GM18861 (cell line): ENCODE data around the gene CALN1.

Experiments
- ATAC-seq: cut with Tn5 transposase; IDR thresholded peaks from one replicate; pipeline ENCODE4 v1.9.1; 2021; ENCODE audit not compliant: unreplicated experiment

CALN1 gene

DNA sequence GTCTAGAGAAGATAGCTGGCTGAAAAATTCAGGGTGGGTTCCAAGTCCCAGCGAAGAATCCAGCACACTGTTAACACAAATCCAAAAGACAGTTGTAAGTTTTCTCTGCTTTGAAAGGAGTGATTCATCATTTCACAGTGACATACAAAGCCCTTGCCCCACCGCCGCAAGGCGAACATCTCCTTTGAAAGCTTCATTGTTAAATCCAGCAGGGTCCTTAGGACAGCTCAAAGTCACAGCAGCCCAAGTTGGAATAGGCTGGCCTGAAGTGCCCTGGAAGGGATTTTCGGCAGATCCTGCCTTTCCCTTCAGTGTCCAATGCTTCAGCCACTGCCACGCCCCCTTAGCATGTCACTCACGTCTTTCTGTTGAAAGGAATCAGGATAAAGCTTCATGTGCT lies 526.1 kb downstream of the CALN1 start:
- ATAC-seq: no peak

DNA sequence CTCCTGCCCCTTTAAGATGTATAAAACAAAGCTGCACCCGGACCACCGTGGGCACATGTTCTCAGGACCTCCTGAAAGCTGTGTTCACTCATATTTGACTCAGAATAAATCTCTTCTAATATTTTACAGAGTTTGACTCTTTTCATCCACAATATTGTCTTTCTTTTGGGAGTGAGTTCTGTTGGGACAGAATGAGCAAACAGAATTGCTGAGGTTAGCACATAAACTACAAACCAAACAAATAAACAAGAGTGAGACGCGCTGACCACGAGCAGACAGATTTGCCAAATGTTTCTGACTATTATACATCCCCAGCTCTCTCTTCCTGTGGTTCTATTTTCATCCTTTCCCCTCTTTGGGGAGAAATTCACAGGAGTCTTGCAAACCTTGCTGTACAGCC lies 526.7 kb downstream of the CALN1 start:
- ATAC-seq: no peak

DNA sequence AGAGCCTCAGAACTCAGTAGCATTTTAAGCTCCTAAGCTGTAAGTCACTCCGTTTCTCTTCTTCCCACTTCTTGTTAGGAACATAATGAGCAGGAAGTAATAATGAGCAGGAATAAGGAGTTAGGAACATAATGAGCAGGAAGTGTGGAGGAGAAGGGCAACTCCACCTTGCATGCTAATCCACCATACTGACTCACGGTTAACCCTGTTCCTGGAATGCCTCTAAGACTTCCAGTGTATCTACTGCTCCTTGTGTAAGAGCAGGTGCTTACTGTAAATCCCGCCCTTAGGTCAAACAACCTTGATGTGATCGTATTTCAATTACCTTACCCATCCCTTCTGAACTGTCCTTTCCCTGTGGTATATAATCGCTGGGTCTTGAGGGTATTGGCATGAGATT lies 528.7 kb downstream of the CALN1 start:
- no peak for ATAC-seq

DNA sequence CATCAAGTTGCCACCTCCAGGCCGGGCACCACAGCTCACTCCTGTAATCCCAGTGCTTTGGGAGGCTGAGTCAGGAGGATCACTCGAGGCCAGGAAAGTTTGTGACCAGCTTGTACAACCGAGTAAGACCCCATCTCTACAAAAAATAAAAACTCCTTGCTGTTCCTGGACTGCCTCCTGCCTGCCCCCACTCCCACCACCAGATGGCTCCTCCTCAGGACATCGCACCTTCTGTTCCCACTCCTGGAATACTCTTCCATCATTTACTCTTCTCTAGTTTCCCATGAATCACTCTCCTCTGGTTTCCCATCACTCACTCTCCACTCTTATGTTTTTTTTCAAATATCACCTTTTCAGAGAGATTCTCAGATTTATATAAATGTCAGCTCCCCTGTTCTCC lies 540.7 kb downstream of the CALN1 start:
- no peak for ATAC-seq

DNA sequence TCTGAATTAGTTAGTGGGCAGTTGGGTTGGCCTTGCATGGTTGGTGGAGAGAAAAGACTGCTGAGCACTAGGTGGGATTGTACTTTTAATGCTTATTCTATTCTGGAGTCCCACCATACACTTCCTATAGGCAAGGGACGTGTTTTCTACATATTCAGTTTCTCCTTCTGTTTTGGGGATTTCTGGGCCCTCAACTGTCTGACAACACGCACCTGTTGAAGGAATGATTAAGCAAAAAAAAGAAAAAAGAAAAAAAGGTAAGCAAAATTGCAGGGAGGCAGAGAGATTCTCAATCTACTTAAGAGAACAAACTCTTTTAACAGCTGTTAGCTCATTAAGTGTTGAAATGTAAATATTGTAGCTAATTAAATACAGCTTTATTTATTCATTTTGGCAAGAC lies 541.3 kb downstream of the CALN1 start:
- no peak for ATAC-seq

DNA sequence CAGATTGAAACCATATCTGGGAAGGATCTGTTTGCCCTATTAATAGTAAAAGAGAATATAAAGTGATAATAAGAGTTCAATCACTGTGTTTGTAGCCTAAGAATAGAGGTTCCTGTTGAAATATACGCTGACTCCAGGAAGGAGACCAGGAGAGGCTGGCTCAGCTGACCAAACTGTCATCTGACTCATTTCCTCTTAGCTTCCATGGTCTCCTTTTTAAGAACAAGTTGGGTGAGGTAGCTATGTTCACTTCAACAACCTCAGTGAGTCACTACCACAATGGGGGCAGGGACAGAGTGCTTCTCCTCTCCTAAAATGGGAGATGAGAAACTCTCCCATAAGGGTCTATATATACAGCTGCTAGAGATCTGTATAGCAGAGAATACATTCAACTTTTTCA lies 543.3 kb downstream of the CALN1 start:
- ATAC-seq: no peak

DNA sequence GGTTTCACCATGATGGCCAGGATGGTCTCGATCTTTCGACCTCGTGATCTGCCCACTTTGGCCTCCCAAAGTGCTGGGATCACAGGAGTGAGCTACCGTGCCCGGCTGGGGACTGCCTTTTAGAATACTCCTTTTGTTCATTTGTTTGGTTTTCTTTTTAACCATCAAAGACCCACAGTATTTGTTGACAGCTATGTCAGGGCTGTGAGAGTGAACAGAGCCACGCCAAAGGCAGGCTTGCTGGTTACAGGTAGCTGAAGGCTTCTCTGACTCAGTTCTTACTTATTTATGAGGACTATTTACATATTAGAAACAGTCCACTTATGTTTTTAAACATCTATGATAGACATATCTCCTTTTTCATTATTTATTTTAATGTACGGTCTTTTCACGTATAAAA lies 544.5 kb downstream of the CALN1 start:
- ATAC-seq: no peak

DNA sequence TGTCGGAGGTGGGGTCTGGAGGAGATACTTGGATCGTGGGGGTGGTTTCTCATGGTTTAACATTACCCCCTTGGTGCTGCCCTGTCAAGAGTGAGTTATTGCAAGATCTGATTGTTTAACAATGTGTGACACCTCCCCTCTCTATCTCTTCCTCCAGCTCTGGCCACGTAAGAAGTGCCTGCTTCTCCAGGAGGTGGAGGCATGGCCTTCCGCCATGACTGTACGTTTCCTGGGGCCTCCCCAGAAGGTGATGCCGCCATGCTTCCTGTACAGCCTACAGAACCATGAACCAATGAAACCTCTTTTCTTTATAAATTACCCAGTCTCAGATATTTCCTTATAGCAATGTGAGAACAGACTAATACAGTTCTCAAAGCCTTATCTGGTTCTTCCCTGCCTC lies 547.0 kb downstream of the CALN1 start:
- no peak for ATAC-seq

DNA sequence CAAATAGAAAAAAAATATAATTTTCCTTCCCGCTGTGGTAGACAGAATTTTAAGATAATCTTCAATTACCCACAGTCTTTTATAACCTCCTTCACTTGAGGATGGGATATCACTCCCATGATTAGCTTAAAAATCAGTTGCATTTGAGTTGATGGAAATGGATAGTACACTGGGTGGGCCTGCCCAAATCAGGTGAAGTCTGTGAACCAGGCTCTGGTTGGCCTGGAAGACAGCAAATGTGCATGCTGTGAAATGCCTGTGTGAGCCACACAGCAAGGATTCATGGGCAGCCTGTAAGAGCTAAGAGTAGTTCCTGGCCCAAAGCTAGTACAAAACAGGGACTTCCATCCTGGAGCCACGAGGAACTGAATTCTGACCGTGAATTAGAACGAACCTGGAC lies 548.0 kb downstream of the CALN1 start:
- no peak for ATAC-seq

DNA sequence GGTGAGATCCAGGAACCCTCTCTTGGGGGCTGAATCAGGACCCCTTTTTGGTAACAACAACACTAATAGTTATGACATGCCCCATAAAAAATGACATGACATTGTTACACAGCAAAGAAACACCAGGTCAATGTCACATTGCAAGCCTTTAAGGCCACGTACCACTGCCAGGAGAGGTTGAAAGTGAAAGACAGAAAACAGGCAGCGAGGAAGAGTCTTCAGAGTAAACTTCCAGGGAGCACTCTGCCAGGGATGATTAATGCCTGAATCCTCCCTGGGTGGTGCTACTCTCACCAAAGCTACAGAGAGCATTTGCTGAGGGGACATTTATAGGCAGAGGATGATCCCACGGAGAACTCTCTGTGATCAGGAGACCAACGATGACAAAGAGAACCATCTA lies 551.6 kb downstream of the CALN1 start:
- ATAC-seq: no peak

DNA sequence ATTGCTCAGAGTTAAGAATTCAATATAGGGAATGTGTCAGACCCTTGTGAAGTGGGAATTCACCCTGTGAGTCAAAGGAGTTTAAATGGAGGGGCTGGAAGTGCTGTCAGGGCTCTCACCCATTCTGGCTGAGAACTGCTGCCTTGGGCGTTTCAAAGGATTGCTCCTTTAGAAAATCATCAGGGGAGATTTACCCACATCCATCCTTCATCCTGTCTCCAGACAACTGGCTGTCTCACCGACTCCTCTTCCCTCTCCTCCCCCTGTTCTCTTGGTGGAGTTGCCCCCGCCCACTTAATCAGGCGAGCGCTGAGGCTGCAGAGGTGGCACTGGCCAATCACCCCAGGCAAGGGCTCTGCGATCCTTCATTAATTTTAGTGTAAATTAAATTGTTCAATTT lies 554.8 kb downstream of the CALN1 start:
- ATAC-seq: no peak

DNA sequence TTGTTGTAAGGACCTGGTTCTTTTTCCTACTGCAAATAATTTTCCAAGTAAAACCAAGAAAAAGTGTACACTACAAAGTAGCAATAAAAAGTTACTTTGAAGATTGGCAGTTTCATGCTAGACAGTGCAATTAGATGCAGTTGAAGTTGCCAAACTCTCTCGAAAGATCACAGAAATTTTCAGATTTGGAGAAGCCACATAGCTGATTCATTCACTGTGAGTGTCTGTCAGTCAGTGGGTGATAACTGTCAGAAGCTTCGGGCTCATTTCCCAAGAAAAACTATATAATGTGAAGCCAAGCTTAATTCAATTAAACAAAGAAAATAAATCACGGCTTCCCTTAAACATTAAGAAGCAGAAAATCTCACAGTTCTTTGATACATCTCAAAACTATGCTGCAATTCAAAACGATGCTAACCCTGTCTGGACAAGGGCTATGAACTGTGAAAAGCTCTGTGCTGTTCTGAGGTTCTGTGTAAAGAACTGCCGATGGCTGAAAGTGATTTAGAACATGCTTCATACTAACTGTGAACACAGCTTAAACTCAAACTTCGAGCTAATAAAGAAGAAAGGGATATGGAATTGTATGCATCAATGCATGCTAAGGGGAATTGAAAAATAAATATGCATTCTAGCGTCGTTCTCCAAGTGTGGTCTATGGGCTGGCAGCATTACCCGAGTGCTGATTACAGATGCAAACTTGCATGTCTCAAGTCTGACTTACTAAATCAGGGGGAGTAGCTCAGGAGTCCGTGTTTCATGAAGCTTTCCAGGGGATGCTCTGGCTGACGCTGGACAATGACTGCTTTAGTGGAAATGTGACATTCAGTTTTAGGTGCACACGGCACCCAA lies 557.4 kb downstream of the CALN1 start:
- no peak for ATAC-seq

DNA sequence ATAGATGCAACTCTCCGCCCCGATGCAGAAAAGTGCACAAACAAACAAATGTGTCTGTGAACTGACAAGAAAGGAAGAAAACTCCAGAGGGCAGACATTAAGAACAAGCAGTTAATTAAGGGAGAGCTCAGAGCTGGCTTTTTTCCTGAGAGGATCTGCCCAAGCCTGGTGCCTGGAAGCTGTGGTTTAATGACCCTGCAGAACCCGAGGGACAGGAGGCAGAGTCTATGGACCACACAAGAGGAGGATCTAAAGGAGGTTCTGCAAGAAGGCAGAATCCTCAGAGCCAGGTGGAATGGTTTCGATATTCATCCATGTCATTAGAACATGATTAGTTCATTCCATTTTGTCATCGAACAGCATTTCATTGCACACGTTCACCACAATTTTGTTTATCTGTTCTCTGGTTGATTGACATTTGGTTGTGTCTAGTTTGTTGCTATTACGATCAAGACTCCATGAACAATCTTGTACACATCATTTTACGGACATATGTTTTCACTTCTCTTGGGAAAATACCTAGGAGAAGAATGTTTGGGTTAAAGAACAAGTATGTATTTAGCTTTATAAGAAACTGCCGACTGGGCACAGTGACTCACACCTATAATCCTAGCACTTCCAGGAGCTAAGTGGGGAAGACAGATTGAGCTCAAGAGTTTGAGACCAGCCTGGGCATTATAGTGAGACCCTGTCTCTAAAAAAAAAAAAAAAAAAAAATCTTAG lies 560.2 kb downstream of the CALN1 start:
- no peak for ATAC-seq

DNA sequence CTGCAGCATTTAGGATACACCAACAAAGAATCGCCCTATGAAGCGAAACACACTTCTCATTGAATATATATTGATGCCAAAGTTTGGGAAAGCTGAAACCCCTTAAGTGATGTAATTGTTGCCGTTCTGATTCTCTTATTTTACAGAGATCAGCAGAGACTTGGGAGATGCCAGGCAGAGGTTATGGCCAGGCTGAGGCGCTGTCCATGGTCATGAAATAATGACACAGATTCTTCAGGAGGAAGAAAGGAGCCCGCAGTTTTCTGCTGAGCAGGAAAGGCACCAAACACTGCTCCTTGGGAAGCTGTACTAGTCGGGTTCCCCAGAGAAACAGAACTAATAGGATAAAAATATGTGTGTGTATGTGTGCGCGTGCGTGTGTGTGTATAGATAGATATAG lies 566.0 kb downstream of the CALN1 start:
- ATAC-seq: no peak

DNA sequence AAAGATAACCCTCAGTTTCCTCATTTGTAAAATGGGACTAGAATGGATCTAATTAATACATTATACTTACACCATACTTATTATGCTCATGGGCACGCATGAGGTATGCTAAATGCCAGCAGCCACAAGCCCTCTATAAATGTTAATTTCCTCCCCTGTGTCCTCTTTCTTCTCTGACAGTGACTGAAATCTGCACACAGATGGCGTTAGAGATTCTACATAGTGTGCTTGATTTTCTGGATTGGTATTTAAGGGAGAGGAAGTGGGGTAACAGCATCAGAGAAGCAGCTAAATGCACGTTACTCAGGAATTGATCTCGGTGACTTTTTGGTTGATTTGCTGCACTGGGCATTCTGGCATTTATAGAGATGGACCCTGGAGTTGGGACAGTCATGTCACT lies 568.5 kb downstream of the CALN1 start:
- ATAC-seq: no peak

DNA sequence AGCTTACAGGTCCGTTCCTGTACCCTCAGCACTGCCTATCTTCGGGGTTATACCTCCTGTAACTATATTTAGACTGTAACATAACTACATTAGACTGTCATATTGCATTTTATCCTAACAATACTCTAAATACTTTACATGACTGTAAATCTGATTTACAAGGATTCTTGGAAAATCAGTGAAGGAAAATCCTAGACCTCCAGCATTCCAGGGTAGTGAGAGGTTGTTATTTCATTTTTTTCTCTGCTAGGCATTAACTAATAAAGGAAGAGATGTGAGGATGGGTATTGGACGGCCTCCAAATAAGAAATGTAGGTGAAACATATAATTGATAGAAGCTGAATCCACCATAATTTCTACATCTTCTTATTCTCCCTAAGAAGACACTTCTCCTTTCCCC lies 569.4 kb downstream of the CALN1 start:
- ATAC-seq: no peak

DNA sequence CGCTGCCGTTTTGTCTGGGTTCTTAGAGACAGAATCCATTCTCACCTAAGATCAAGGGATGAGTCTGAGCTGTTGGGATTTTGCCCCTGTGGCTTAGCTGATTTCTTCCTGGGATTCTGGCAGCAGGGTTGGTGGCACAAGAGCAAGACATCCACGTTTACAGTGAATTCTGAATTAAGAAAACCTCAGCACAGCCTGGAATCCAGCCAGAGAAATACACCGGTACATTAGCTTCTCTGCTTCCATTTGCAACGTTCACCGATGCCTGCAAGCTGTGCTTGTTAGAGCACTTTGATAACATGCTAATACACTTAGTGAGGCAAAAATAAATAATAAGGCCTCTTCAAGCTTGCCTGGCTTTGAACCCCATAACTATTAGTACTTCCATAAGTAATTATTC lies 569.8 kb downstream of the CALN1 start:
- ATAC-seq: no peak

DNA sequence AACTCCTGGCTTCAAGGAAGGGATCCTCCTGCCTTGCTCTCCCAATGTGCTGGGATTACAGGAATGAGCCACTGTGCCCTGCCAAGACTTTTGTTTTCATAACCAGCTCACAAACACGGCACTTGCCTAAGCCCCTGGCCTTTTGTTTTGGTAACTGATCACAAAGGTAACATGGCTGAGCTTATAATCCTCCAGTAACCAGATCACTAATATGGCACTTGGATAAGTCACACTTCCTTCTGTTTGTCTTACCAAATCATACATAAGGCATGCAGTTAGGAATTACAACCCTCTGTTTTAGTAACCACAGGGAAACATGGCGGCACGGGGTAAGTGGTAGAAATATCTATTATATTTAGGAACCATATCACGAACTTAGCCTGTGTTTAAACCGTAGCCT lies 577.1 kb downstream of the CALN1 start:
- no peak for ATAC-seq

DNA sequence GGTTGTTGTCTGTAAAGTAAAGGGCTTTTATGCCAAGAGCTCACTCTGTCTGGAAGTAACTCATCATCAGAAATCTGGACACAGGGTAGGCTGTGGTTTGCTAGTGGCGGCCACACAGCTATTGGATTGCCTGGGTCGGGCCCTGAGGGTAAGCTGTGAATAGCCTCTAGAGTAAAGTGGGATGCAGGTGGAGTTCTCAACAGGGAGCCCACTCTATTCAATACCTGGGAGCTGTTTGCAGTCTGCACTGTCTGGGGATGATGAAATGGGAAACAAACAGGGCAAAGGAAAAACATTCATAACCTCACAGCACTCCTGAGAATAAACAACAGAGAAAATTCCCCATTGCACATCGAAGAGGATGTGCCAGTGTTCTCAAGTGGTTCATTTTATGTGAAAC lies 582.6 kb downstream of the CALN1 start:
- ATAC-seq: no peak

DNA sequence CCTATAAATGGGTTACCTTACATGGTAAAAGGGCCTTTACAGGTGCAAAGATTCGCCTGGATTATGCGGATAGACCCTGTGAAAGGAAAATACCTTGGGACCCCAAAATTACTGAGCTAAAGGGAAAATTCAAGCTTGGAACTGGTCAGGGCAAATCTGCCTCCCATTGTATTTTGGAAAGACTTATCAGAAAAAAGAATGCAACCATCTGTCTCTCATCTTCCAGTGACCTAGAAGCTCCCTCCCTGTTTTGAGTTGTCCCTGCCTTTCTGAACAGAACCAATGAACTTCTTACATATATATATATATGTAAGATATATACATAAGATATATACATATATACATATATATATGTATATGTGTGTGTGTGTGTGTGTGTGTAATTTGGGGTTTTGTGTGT lies 583.8 kb downstream of the CALN1 start:
- no peak for ATAC-seq

DNA sequence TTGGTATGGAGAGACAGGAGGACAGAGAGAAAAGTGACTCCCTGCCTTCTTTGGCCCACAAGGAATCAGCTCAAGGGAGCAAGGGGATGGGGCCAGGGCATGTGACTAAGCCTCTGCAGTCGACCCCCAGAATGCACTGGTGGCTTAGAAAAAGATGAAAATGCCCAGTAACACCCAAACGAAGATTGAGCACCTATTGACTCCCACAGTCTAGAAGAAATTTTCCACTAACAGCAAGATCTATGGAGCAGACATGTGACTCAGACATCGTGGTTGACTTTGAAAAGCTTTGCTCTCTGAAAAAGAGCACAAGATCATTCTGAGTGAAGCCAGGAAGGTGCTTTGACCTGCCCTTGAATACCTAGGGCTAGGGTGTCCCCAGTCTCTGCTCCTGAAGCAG lies 586.0 kb downstream of the CALN1 start:
- no peak for ATAC-seq

DNA sequence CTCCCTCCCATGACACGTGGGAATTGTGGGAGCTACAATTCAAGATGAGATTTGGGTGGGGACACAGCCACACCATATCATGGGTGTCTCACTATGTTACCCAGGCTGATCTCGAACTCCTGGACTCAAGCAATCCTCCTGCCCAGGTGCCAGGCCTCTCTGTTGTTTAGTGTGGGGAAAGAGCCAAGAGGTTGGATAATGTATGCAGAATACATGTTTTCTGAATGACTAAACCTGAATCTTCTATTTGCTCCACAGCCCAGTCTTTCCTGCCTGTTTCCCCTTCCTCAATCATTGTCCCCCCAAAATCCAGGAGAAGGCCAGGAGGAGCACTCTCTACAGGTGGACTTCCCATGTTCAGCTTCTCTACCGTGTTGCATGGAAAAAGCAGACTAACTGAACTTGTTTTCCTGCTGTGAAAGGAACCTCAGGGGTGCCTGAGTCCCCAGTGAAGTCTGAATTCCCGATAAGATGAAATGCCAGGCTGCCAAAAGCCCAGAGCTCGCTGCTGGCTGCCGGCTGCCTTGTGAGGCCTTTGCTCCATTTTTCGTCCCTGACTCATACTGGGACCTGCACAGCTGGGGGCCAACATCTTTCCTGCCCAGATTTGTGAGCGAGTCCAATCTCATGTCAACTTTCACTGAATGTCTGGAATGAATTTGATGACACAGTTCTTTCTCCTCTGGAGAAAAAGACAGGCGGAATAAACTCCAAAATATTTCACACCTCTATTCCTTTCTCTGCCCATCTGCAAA lies 588.0 kb downstream of the CALN1 start:
- ATAC-seq: no peak
